Heart left ventricle (tissue), 13 donors: ENCODE data around the gene C6orf47.

Experiments used
- CTCF ChIP-seq, 12 donors: fragments of 200-600 bp; sonication (generic) in 4 of 12; IDR thresholded peaks; one replicate each; pipeline versions ENCODE4 v1.5.0 to v1.8.0; 2018 to 2022; ENCODE audit warnings: antibody characterized with exemption in 12 of 12, mild to moderate bottlenecking in 5 of 12
- POLR2A ChIP-seq, 2 donors: fragments of 450-650 bp; IDR thresholded peaks; one replicate each; pipeline ENCODE4 v1.6.1; 2017; ENCODE audit warnings: antibody characterized with exemption in 2 of 2, mild to moderate bottlenecking in 2 of 2, moderate library complexity in 2 of 2
- donor health status: ischemic (EF 13 %, LVEDD 7.1; RV severe dilation, severe dysfunction).
- donor health status: DM: no; HTN: yes; CAD: no.
- donor health status: DM: no; HTN: no; CAD: no.
- donor health status: ischemic (EF 25% LVEDD 6.9; RV normal size, moderate dysfunction).
- donor health status: ischemic (EF 25% LVEDD 5.7; RV mildly dilated, moderate dysfunction).
- donor health status: ischemic (EF 35%, LVEDD 5.7; RV mildly dilated, moderate dysfunction).
- donor health status: nonischemic (EF 11% LVEDD 7.7; RV severe dilation, severe dysfunction).
- donor health status: DM: yes; HTN: yes; CAD: no.
- donor health status: PGD.
- donor health status: ischemic (EF 29% LVEDD 5.4; RV normal size, mild dysfunction).
- donor health status: nonischemic (EF 23%, LVEDD 6.1; RV moderate dilation, normal function).

GRCh38 chr6:31615748-31616147 lies 44.8 kb downstream of the C6orf47 start:
- TF ChIP-seq POLR2A (IDR thresholded peaks at IDR 0.05) (no peak), CTCF (IDR thresholded peaks at IDR 0.05) (no peak)
